GM21515 (cell line): ENCODE measurements around the gene VPS26A.

ENCODE experiments used
- ATAC-seq: cut with Tn5 transposase; IDR thresholded peaks from one replicate; pipeline ENCODE4 v1.9.1; 2021; ENCODE audit not compliant: unreplicated experiment

Gene VPS26A

DNA sequence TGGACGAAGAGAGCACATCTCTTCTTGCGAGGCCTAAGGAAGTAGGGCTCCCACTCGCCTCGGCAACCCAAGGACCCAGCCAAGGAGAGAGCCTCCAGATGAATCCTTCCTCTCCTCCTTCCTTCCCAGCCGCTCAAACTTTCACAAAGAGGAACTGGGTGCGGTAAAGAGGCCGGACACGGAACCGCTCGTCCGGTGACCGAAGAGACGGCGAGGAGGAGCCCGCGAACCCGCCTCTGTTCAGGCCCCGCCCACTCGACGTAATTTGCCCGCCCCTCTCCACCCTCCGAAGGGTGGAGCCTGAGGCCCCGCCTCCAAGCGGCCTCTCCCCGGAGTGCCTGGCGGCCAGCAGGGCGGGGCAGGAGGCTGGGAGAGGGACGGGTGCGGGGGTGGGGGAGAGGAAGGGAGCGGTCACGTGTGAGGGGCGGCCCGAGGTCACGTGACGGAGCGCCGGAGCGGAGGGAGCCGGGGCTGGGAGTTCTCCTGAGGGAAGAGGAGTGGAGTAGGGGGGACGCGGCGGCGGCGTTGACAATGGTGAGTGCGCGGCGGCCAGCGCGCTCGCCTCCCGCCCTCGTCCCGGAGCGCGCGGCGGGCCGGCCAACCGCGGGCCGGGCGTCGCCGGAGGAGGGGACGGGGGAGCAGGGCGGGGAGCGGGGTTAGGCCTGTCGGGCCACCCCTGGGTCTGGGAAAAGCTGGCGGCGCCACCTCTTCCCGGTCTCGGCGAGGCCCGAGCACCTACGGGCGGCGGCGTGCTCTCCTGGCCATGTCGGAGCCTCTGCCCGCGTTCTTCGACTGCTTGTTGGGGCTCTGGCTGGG is at the start of gene VPS26A:
Gene VPS26A (plus strand): TSS at position 432 of the 816 bp plus-strand sequence. CDS start 100 bp downstream, at position 532.
- peak; percentile 83 for ATAC-seq

DNA sequence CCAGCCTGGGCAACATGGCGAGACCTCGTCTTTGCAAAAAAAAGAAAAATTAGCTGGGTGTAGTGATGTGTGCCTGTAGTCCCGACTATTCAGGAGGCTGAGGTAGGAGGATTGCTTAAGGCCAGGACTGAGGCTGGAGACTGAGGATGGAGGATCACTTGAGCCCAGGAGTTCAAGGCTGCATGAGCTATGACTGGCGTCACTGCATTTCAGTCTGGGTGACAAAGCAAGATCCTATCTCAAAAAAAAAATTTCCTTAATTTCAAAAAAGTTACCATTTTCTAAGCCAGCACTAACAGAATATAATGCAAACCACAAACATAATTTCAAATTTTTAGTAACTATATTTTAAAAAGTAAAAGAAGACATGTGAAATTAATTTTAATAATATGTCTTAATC is 49.4 kb upstream of the VPS26A start:
- no peak for ATAC-seq

DNA sequence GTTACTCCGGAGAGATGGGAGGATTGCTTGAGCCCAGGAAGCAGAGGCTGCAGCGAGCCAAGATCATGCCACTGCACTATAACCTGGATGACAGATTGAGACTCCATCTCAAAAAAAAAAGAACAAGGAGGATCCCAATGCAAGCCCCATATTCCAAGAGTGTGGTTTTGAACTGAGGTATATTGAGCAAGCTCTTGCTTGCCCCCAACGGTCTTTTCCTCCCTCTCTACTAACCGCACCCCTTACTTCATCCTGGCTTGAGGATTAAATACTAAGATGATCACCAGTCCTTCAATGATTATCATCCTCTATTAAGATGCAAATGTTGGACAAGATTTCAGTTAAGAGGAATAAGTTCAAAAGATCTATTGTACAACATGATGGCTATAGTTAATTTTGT is 48.5 kb upstream of the VPS26A start:
- no peak for ATAC-seq

DNA sequence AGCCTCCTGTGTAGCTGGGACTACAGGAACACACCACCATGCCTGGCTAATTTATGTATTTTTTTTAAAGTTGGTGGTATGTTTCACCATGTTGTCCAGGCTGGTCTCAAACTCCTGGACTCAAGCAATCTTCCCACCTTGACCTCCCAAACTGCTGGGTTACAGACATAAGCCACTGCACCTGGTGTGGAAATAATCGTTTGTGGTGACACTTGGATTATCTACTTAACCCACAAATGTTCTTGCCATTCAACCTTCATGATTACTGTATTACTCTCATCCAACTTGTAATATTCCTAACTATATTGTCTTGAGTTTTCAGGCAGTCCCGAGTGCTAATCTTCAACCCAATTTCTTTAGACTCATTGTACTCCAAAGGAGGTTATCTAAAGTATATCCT is 45.7 kb upstream of the VPS26A start:
- no peak for ATAC-seq

DNA sequence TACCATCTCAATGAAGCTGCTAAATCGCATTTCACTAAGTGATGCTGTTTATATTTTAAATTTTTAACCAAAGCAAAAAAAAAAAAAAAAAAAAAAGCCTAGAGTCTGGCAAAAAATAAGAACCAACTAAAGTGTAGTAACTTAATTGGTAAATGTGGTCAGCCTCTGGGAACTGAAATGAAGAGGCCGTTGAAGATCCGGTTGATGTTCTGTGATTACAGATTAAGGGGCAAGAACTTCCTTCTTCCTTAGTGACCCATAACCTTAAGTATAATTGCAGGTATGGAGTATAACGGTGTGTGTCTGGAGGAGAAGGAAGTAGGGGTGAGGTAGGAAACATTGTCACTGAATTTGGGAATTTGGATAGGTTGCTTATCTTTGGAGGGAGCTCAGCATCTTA is 43.8 kb upstream of the VPS26A start:
- no peak for ATAC-seq

DNA sequence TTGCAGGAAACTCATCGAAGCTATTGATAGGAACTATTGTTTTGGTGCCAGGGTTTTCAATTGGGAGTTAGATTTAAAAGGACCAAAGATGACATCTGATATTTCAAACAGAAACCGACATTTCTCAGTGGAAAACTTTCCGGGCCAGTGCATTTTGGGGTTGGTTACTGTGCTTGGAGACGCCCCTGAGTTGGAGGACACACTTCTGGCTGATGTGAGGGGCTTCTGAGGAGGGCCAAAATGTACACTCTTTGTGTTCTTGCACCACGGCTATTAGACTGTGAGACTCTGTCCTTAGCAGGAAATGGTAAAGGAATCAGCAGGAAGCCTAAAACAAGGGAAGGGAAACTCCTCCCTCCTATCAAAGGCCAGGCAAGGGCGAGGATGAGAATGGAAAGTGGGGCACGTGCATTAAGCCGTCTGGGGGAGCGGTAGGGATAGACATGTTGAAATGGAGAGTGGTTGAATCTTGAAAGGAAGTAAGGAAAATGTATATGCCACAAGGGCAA is 37.9 kb upstream of the VPS26A start:
- no peak for ATAC-seq

DNA sequence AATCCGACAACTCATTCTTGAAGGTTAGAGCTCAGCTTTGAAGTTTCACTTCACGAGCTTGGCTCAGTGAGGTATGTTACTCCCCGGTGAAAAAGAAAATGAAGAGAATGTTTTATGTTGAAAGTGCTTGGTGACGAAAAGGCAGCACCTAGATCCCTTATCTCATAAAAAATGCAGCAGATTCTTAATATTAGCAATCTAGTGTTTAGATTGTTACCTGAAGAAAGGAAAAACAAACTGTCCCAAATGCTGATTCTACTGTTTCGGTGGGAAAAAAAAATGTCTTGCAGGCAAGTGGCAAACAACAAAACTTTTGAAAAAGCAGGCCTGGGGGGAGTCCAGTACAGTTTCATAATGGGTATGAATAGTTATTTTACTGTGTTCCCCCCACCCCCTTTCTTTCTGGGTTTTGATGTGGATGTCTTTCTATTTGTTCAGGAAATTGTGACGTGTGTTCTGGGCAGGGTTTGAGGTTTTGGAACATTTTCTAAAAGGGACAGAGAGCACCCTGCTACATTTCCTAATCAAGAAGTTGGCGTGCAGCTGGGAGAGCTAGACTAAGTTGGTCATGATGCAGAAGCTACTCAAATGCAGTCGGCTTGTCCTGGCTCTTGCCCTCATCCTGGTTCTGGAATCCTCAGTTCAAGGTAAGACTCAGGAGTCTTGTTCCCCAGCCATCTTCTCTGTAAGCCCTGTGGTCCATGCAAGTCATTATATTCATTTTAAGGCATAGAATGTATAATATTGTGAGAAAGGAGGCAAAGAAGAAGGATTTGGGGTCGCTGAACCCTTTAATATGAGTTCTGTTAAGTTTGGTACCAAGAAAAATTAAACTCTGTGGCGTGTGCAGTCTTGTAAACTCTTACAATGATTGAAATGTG is 36.1 kb upstream of the VPS26A start, which contains the start of gene SRGN:
Gene SRGN (plus strand): TSS at position 514 of the 881 bp plus-strand sequence. CDS start 55 bp downstream, at position 569.
- ATAC-seq = peak; percentile 52

DNA sequence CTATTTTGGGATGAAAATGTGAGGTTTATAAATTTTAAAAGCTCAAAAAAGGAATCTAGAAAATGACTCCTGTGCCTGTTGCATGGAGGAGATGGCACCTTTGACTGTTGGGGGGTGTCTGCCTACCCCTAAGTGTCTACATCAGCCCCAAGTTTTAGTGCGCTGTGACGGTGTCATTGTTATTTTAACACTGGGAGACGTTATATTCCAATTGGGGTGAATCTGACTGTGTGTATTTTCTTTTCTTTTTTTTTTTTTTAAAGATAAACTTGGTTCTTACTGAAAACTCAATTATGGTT is 35.6 kb upstream of the VPS26A start:
- no peak for ATAC-seq

DNA sequence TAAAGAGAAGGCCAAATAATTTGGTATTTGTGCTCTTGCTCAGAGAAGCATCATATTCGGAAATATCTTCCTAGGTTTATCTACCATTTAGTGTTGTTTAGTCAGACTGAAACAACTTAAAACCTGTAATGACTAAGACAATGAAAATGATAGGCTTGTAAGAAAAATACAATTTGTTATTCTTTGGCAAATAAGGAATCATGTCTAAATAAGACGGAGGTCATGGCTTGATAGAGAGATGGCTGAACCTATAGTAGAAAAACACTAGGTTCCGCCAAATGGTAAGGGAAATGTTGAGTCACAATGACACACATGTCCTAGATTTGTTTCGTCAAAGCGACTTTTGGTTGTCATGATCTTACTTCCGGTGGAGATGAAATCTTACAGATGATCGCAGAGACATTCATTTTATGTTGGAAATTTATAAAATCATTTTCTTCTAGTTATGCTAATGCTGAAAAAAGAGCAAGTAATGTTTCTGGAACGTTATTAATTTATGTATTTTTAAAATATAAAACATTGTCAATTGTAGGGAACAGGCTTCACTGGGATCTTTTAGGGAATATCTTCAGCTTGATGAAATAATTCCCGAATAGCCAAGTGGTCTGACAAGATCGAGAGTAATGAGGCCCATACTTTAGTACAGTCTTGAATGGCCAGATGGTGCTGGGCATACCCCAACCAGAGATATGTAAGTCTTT is 35.0 kb upstream of the VPS26A start:
- no peak for ATAC-seq

DNA sequence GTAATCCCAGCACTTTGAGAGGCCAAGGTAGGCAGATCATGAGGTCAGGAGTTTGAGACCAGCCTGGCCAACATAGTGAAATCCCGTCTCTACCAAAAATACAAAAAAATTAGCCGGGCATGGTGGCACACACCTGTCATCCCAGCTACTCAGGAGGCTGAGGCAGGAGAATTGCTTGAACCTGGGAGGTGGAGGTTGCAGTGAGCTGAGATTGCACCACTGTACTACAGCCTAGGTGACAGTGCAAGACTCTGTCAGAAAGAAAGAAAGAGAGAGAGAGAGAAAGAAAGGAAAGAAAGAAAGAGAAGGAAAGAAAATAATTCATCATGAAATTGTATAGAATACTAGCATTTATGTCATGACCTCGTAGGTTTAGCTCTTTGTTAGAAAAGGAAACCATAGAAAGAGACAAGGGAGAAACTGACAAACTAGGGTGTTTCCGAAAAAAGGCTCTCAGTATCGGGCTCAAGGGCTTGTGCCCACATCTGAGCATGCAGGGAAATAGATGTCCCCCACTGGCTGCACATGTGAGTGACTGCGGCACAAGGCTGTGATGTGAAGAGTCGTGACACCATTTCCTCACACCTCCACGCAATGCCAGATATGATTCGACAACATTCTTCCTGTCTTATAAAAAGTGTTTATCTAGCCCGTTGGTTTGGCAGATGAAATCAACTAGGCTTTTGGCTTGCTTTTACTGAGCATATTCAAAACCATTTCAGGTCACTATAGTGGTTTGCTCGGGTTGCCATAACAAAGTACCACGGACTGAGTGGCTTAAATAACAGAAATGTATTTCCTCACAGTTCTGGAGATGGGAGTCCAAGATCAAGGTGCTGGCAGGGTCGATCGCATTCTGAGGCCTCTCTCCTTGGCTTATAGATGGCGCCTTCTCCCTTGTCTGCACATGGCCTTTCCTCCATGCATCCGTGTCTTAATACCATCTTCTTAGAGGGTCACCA is 34.1 kb upstream of the VPS26A start:
- ATAC-seq = peak; percentile 37

DNA sequence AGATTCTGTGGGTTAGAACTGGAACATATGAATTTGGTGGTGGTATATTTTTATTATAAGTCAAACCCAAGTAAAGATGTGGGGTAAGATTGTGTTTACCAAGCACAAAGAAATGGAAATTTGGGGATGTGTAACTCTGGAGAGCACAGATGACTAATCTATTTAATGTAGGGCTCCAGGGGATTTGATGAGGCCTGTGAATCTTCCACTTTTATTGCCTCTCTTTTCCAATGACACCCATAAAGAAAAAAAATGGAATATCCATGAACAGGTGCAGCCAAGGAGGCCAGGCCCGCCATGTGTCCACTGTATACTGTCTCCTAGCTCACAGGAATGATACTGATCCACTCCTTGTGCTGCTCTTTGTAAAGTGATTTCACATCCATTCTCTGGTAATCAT is 33.3 kb upstream of the VPS26A start:
- no peak for ATAC-seq

DNA sequence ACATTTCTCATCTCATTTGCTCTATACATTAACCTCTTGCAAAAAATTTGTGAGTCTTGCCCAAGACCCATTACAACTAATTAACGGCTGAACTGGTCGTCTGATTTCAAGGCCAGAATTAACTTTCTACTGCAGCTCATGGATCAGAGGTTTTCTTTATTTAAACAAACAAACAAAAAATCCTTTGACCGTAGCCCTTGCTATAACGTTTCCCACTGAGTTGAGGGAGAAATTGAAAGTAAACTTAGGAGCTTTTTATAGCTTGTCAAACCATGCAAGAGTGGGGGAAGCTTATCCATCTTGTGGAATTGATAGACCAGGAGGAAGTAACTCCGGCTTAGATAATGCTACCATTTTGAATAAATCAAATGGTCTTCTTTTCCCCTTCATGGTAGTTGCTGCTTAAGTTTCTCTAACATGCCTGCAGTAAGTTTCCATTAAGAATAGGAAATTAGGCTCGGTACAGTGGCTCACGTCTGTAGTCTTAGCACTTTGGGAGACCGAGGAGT is 32.8 kb upstream of the VPS26A start:
- ATAC-seq = no peak

DNA sequence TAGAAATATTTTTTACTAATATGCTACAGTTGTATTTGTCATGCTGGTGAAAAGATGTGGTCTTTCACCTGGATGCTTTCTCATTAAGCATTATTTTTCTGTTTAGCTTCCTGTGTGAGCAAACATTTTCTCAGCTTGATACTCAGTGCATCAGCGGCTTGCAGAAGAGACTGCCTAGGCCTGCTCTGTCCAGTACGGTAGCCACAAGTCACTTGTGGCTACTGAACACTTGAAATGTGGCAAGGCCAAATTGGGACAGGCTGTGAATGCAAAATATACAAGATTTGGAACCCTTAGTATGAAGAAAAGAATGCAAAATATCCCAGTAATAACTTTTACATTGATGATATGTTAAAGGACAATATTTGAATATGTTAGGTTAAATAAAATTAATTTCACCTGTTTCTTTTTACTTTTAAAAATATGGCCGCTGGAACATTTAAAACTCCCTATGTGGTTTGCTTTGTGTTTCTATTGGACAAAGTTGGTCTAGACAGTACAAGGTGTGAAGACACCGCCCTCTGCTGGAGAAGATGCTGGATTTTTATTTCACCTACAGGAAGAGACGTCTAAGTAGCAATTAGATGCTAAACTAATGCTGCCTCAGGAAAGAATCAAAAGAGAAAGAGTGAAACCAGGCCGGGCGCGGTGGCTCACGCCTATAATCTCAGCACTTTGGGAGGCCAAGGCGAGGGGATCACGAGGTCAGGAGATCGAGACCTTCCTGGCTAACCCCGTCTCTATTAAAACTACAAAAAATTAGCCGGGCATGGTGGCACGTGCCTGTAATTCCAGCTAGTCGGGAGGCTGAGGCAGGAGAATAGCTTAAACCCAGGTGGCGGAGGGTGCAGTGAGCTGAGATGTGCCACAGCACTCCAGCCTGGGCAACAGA is 30.8 kb upstream of the VPS26A start:
- no peak for ATAC-seq

DNA sequence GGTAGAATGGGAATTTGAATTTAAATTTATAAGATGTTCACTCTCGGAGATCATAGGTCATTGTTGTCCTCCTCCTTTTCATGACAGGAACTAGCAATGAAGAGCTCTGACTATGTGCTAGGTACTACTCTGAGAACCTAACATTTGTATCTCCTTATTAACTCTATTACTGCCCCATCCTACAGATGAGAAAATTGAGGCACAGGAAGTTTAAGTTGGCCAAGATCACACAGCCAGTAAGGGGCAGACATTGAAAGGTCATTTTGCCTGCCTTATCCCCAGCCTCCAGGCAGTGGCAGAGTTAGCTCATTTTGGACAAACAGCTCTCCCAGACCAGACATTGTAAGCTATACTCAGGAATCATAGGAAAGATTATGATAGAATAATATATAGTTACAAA is 30.0 kb upstream of the VPS26A start:
- no peak for ATAC-seq

DNA sequence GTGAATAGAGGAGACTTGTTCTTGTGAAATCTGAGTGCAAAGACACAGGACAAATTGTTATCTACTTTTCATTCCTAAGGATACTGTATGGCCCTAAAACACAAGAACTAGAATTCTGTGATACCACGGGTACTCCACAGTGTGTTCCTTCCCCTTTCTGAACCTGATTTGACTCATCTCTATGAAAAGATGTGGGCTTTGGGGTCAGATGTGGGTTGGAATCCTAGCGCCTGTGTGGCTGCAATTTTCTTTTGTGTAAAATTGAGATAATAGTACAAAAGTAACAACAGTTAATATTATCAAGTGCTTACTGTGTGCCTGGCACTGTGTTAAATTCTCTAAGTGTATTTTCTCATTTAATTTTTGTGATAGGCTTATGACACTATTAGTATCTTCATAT is 27.9 kb upstream of the VPS26A start:
- ATAC-seq = no peak

DNA sequence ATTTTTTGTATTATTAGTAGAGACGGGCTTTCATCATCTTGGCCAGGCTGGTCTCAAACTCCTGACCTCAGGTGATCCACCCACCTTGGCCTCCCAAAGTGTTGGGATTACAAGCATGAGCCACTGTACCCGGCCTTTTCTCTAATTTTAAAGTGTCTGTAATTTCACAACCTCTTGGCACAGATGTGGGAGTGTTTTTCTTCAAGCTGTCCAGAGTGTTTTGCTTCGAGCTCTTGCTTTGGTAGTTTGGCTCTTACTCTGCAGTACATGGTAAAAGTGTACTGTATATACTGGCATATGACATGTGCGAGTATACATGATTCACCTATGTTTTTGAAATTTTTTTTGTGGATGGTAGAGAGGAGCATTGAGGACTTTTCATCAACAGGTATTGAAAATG is 26.2 kb upstream of the VPS26A start:
- no peak for ATAC-seq

DNA sequence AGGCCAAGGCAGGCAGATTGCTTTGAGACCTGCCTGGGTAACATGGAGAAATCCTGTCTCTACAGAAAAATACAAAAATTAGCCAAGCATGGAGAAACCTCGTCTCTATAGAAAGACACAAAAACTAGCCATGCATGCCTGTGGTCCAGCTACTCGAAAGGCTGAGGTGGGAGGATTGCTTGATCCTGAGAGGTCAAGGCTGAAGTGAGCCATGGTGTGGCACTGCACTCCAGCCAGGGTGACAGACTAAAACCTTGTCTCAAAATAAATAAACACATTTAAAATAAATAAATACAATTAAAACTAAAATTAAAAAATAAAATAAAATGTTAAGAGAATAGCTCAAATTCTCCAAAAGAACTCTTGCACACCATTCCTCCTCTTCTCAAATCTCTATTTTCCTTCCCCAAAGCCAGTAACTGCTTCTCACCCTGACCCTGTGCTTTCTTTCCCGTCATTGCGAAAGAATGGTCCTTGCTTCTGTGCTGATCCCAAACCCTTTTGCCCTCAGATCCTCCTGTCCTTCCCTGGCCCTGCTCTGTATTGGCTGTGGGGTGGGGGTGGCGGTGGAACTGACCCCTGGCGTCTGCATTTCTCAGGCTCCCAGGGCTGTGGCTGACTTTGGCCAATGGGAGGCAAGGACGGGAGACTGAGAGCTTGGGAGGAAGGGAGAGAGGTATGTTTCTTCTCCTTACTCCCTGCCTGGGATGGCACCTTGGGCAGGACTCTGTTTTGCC is 23.7 kb upstream of the VPS26A start:
- no peak for ATAC-seq

DNA sequence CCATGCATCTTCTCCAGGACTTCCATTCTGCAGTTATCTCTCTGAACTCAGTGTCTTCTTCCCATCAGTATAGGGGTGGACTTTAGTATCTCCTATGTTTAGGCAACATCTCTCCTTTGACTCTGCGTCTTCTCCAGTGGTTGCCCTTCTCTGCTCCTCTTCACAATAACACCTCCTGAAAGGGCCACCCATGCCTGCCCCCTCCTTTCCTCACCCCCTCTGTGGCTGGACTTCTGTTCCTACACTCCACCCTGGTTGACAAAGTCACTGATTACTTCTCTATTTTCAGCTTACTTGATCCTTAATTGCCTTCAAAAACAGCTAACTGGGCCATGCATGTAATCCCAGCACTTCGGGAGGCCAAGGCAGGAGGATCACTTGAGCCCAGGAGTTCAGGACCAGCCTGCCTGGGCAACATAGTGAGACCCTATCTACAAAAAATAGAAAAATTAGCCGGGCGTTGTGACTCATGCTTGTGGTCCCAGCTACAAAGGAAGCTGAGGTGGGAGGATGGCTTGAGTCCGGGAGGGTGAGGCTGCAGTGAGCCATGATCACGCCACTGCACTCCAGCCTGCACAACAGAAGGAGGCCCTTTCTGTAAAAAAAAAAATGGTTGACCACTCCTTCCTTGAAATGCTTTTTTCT is 22.4 kb upstream of the VPS26A start:
- no peak for ATAC-seq
